DND-41 (cell line): ENCODE measurements around the gene ABCA3.
A peak's percentile ranks its signal among the peaks of the same experiment; 100 is the strongest.

Experiments
- ATAC-seq: fragments of 200-7000 bp; cut with Tn5 transposase; 3 replicates; pipeline ENCODE4 v1.9.1; 2021; ENCODE audit warnings: low read depth; ENCODE audit not compliant: insufficient read depth
- DNase-seq: peaks from one replicate; pipeline ENCODE4 v3.0.0-alpha.2; 2020
- H2AFZ ChIP-seq: 2 replicates; pipeline ENCODE4 v1.6.0; 2012; ENCODE audit warnings: low read depth, low read length
- H3K27ac ChIP-seq: 2 replicates; pipeline ENCODE4 v1.5.1; 2012; ENCODE audit warnings: low read length, inconsistent platforms
- H3K27me3 ChIP-seq: fragments of 200-600 bp; sonication (generic); 2 replicates; pipeline ENCODE4 v1.6.0; 2012; ENCODE audit warnings: low read length, mild to moderate bottlenecking, inconsistent platforms; ENCODE audit not compliant: insufficient read depth, poor library complexity
- H3K36me3 ChIP-seq: 2 replicates; pipeline ENCODE4 v1.5.1; 2012; ENCODE audit warnings: low read length, inconsistent platforms; ENCODE audit not compliant: insufficient read depth
- H3K4me1 ChIP-seq: 2 replicates; pipeline ENCODE4 v1.5.1; 2012; ENCODE audit warnings: mild to moderate bottlenecking, low read length; ENCODE audit not compliant: insufficient read depth
- H3K4me2 ChIP-seq: 2 replicates; pipeline ENCODE4 v1.6.0; 2012; ENCODE audit warnings: mild to moderate bottlenecking, moderate library complexity, low read length, inconsistent platforms; ENCODE audit not compliant: insufficient read depth
- H3K4me3 ChIP-seq, 2 experiments: fragments of 200-600 bp in 1 of 2; shearing (Covaris generic) in 1 of 2; 2 replicates each; pipeline ENCODE4 v1.5.1; 2012 to 2016; ENCODE audit warnings: inconsistent platforms in 2 of 2, low read length in 2 of 2, mild to moderate bottlenecking in 2 of 2, low read depth in 1 of 2, moderate library complexity in 1 of 2
- H3K79me2 ChIP-seq: 2 replicates; pipeline ENCODE4 v1.6.0; 2012; ENCODE audit warnings: low read length, inconsistent platforms; ENCODE audit not compliant: insufficient read depth
- H3K9ac ChIP-seq: 2 replicates; pipeline ENCODE4 v1.6.0; 2012; ENCODE audit warnings: low read depth, mild to moderate bottlenecking, inconsistent platforms, low read length, moderate library complexity
- H3K9me3 ChIP-seq: 2 replicates; pipeline ENCODE4 v1.5.1; 2012; ENCODE audit warnings: low read length, moderate library complexity, mild to moderate bottlenecking, inconsistent platforms; ENCODE audit not compliant: insufficient read depth, severe bottlenecking
- H4K20me1 ChIP-seq: 2 replicates; pipeline ENCODE4 v1.6.0; 2012; ENCODE audit warnings: low read length; ENCODE audit not compliant: insufficient read depth
- CTCF ChIP-seq: IDR thresholded peaks from 2 replicates; pipeline ENCODE4 v1.5.1; 2012; ENCODE audit warnings: borderline replicate concordance, low read length, moderate library complexity, mild to moderate bottlenecking; ENCODE audit not compliant: poor library complexity, severe bottlenecking; ENCODE audit errors: extremely low read depth
- EZH2 ChIP-seq: IDR thresholded peaks from 3 replicates; pipeline ENCODE4 v1.6.1; 2012; ENCODE audit warnings: borderline replicate concordance, low read depth, mild to moderate bottlenecking, moderate library complexity, low read length, inconsistent platforms; ENCODE audit not compliant: severe bottlenecking

ABCA3 gene

GRCh38 chr16:2256531-2257140 lies 83.9 kb downstream of the ABCA3 start:
- ATAC-seq (no peak), DNase-seq (no peak)
- peaks cover 45% of the 10 kb centered on the region for H3K79me2 ChIP-seq
- H4K20me1 ChIP-seq: peaks cover 45% of the 10 kb centered on the region
- H3K4me1 ChIP-seq: no peaks in the 10 kb centered on the region
- H3K27ac ChIP-seq: no peak overlapping the region
- peaks cover 98% of the 10 kb centered on the region for H3K36me3 ChIP-seq
- H3K9ac ChIP-seq: no peak overlapping the region
- H3K4me2 ChIP-seq: no peak overlapping the region
- H3K4me3 ChIP-seq: no peak overlapping the region
- no peak overlapping the region for H2AFZ ChIP-seq
- no peaks in the 10 kb centered on the region for H3K9me3 ChIP-seq
- no peak for TF ChIP-seq EZH2
- H3K27me3 ChIP-seq: no peaks in the 10 kb centered on the region

- H3K4me2 ChIP-seq: no peak overlapping the region
- no peaks in the 10 kb centered on the region for H3K27me3 ChIP-seq
- H3K9ac ChIP-seq: no peak overlapping the region
- H2AFZ ChIP-seq: no peak overlapping the region
- H4K20me1 ChIP-seq: peaks cover 37% of the 10 kb centered on the region
- no peaks in the 10 kb centered on the region for H3K9me3 ChIP-seq
- H3K79me2 ChIP-seq: peaks cover 21% of the 10 kb centered on the region
- TF ChIP-seq CTCF (no peak), EZH2 (no peak)
- H3K27ac ChIP-seq: no peak overlapping the region
- DNase-seq (no peak), ATAC-seq (no peak)
- H3K36me3 ChIP-seq: peaks cover 81% of the 10 kb centered on the region
- no peak overlapping the region for H3K4me3 ChIP-seq
- H3K4me1 ChIP-seq: no peaks in the 10 kb centered on the region
Observed at GRCh38 chr16:2253293-2253692, 87.2 kb downstream of the ABCA3 start.

GRCh38 chr16:2252806-2253148 lies 87.8 kb downstream of the ABCA3 start:
- H3K4me1 ChIP-seq: no peaks in the 10 kb centered on the region
- peaks cover 17% of the 10 kb centered on the region for H3K79me2 ChIP-seq
- H4K20me1 ChIP-seq: peaks cover 35% of the 10 kb centered on the region
- H2AFZ ChIP-seq: no peak overlapping the region
- H3K27ac ChIP-seq: no peak overlapping the region
- no peak overlapping the region for H3K4me3 ChIP-seq
- ATAC-seq: no peak
- DNase-seq: no peak
- H3K36me3 ChIP-seq: peaks cover 79% of the 10 kb centered on the region
- no peaks in the 10 kb centered on the region for H3K9me3 ChIP-seq
- H3K4me2 ChIP-seq: no peak overlapping the region
- H3K9ac ChIP-seq: no peak overlapping the region
- no peak for TF ChIP-seq EZH2
- no peak for TF ChIP-seq CTCF
- no peaks in the 10 kb centered on the region for H3K27me3 ChIP-seq

GRCh38 chr16:2251296-2252111 lies 89.0 kb downstream of the ABCA3 start, which contains the start of gene ECI1:
ECI1 (minus strand) TSS chr16:2251587; CDS start chr16:2251566, 21 bp downstream.
- Histone ChIP-seq H3K36me3 (peaks cover 73% of the 10 kb centered on the region), H3K79me2 (peaks cover 4% of the 10 kb centered on the region; the same call in 1 of the 2 replicates), H3K9me3 (no peaks in the 10 kb centered on the region), H3K4me1 (no peaks in the 10 kb centered on the region), H3K27ac (no peak within 1 kb of the TSS), H2AFZ (no peak within 1 kb of the TSS), H3K4me2 (no peak within 1 kb of the TSS), H3K9ac (no peak within 1 kb of the TSS), H4K20me1 (peaks cover 25% of the 10 kb centered on the region), H3K27me3 (no peaks in the 10 kb centered on the region), H3K4me3 (no peak within 1 kb of the TSS)
- no peak for DNase-seq
- ATAC-seq: peak; percentile 33; the same call in 2 of the 3 replicates
- TF ChIP-seq EZH2 (no peak), CTCF (no peak)
